Right forelimb (tissue), 1 donor: ENCODE results near the gene ITGB8.

ENCODE experiments used
- DNase-seq: peaks from one replicate; pipeline ENCODE4 v3.0.0-alpha.2; 2018

The ITGB8 gene

DNA sequence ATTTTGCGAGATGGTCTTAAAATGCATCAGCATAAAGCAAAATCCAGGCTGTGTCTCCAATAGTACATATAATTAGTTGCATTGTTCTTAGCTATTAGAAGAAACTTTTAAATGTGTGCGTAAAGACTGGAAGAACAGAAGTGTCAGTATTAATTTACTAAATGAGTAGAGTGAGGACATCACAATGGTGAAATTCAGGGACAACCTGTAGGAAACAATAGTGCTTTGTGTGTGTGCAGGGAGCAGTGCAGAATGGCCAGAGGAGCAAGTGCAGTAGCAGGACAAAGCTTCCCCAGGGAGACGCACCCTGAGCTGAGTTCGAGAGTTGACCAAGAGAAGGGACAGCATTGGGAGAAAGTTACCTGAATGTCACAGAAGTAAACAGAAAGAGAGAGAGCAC lies 13.7 kb downstream of the ITGB8 start:
- DNase-seq = no peak

DNA sequence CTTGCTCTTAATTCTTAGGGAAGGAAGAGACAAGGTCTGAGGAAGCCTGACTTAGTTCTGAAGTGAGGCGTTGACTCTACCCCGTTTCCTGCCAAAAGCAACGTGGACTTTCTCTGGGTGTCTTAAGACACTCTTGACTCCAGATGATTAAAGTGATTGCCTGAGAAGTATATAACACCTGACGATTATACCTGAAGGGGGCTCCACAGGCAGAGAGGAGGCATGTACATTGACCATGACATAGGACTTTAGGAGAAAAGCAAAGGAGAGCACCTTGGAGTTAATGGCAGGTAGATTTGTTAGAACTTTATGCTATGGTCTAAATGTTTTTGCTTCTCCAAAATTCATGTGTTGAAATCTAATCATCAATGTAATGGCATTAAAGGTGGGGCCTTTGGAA lies 15.9 kb downstream of the ITGB8 start:
- no peak for DNase-seq

DNA sequence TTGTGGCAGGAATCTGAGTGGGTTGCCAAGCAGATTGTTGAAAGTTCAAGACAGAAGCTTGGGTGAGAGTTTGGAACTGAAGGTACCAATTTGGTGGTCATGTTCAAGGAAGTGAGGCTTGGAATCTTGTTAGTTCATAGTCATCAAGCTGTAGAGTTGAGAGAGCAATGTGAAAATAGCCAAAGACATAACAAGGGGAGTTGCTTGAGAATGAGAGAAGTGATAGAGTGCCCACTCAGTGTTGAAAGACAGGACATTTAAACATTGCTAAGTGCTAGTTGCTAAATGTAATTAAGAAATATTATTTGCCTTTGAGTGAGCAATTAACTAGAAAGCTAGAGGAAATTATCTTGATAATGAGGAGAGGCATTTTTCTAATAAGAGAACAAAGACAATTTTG lies 17.0 kb downstream of the ITGB8 start:
- no peak for DNase-seq

DNA sequence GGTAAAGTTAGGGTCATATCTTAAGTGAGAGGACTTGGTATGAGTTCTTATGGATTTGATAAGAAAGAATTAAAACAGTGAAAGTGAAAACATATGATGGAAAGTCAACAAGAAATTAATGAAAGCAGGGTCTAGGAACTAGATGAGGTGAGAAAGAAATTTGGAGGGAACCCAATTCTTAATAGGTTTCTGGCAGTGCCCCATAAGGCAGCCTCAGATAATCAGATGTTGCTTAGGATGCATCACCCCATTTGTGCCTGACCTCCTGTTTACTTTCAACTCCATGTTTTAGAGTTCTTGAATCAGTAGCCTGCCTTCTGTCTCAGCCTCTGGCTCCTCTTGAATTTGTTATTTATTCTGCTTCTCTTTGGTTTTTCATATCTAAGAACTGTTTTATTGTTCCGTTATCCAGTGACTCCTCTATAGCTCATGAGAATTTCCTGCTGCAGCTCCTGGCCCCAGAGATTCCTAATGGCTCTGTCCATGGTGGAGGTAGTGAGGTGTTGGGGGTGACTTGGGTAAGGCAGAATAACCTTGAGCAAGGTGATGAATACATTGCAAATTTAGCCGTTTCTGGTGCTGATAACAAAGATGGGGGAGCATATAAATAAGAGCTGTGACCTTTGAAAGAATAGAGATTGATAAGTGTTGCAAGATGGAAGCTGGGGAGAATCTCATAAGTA lies 17.6 kb downstream of the ITGB8 start:
- DNase-seq = no peak

DNA sequence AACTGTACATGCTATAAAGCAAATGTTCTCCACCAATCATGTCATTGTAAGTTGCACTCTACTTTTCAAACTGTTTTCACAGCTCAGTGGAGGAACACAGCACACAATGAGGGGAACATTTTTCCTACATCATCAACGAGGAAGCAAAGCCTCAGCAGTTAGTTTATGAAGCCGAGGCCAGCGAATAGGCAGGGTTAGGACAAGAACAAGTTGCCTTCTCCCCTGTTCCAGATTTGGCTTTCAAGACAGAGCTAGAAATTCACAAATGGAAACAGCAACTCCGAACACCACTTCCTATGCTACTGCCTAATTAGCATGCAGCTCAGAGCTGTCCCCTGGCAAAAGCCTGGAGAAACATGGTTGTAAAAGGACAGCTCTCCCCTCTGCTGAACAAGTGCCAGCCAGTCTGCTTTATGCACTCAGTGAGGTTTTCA lies 19.8 kb downstream of the ITGB8 start:
- no peak for DNase-seq

DNA sequence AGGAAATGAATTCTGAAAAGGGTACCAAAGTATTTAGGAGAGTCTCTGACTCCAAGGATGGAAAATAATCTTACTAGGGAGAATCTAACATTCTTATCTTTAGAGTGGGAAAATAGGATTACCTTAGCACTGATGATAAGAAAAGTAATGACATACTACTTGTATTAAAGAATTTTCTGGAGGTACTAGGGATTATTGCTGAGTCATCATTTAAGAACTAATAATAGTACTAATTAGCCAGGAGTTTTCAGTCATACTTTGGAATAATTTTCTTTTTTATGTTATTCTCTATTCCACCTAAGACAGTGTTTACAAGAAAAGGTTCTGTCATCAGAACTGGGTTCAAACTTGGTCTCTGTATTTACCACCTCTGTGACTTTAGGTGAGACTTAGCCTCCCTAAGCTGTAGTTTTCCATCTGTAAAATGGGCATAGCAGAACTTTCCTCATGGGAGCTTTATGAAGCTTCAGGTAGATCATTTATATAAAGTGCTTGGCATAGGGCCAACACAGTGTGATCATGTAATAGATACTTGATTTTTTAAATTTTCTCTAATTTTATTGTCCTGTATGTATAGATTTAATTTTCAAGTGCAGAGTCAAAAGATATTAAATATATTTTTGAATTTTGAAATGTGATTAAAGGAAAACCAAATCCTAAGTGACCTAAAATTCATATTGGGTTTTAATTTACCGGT lies 20.4 kb downstream of the ITGB8 start:
- no peak for DNase-seq

DNA sequence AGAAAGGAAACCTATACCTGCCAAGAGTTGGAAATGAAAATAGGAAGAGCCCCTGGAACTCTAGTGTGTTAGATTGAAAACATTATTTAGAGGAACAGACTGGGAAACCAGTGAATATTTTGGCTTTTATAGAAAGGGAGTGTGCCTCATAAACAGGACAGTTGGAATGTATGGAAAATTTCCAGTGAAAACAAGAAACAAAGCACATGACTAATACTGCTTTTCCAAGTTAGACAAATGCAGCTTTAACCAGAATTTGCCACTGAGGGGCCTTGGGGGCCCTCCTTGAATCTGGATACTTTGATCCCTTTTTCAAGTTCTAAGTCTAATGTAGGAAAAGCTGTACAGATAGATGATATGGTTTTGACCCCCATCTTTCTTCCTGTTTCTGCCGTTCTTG lies 21.2 kb downstream of the ITGB8 start:
- no peak for DNase-seq

DNA sequence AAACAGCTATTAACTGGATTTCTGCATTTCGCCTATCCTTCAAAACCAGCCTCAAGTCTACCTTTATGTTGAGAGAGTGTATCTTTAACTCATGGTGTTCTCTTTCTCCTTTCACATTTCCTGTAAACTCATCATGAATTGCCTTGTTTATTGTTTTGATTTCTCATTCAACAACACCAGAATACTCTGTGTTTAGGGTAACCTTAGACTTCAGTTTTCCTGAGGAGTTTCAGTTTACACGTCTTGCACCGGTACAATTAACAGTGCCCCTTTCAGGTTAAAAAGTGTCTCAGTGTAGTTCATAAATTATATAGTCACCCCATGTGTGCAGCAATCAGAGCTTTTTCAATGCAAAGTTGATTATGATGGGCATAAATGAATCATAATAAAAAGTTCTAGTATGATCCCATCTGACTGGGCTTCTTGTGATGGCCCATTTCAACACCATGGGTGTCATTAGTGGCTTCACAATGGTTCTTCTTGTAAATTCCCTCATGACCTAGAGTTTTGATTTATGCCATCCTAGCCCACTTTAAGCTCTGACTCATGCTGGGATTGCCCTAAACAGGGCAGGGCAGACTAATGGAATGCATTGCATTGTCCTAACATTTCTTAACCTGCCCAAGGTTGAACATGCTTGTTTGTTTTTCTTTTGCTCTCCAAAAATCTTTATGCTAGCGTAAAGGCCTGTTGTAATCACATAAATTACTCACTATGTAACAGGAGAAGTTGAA lies 22.0 kb downstream of the ITGB8 start:
- no peak for DNase-seq

DNA sequence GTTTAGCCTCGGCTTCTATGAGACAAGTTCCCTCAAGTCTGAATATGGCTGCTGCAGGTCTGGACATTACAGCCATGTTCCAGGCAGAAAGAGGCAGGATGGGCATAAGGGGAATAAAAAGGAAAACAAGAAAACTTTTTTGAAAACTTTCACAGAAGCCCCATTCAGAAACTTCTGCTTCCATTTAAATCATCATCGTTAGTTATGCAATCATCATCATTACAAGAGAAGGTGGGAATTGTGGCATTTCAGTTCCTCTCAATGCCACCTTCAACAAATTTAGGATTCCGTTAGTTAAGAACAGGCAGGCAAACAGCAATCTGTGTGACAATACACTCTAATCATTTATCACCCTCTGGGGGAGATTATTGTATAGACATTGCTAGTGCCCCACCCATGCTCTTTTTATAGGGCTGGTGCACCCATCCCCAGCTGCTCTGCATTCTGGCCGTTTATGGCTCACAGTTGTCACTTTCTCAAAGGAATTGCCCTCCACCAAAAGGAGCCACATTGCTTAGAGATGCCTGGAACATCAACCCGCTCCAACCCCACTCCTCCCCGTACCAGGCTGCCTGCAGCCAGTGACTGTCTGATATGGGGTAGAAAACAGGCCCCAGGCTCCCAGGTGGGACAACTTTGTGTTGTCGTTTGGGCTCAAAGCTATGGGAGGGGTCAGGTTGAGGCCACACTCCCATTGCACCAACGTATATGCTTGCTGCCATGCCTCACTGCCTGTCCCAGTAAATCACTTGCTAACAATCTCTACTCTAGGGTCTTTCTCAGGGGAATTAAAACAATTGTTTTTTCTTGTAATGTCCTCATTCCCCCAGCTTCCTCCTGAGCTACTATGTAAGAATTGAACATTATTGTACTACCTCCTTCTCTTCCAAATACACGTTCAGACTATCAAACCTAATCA lies 24.2 kb downstream of the ITGB8 start:
- DNase-seq = no peak

DNA sequence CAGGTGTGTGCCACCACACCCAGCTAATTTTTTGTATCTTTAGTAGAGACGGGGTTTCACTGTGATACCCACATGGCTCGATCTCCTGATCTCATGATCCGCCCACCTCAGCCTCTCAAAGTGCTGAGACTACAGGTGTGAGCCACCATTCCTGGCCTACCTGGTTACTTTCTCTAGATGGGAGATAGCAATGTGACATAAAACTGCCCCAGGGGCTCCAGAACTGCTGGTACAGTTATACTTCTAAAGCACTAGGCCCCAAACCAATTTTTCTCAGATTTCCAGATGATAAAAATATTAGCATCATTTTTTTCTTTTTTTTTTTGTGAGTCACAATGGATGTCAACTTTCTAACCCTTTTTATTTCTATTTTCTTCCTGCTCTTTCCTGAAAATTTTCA lies 27.4 kb downstream of the ITGB8 start:
- DNase-seq = no peak

DNA sequence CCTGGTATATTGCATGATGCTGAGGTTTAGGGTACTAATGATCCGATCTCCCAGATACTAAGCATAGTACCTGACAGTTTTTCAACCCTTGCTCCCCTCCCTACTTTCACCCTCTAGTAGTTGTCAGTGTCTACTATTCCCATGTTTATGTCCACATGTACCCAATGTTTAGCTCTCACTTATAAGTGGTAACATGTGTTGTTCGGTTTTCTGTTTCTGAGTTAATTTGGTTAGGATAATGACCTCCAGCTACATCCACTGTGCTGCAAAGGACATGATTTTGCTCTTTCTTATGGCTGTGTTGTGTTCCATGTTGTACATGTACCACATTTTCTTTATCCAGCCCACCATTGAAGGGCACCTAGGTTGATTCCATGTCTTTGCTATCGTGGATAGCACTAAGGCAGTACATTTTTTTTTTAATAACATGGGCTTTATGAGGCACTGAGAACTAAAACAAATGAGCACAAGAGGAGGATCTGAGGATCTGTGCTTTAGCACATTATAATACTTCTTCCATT lies 28.1 kb downstream of the ITGB8 start:
- DNase-seq = no peak

DNA sequence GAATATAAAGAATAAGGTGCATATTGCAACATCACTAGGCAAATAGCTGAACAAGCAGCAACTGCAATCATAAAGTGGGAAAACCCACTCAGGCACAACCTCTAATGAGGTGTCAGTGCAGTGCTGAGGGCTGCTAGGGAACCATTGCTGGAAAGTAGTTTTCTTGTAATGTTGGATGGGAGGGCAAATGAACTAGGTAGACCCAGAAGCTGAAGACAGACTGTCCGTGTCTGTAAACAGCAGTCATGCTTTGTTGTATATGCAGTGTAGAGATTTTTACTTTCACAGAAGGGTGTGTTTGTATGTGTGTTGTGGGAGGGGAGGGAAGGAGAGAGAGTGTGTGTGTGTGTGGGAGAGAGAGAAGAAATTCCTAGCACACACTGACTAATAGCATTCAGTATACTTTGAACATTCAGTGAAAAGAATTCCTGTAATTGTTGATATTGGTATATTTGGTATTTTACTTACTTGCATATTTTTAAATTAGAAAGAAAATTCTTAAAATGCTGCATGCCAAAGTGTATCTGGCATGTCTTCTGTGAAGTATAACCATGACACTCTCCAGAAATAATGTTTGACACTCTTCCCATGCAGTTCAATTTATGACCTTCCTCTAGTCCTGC lies 28.8 kb downstream of the ITGB8 start:
- no peak for DNase-seq

DNA sequence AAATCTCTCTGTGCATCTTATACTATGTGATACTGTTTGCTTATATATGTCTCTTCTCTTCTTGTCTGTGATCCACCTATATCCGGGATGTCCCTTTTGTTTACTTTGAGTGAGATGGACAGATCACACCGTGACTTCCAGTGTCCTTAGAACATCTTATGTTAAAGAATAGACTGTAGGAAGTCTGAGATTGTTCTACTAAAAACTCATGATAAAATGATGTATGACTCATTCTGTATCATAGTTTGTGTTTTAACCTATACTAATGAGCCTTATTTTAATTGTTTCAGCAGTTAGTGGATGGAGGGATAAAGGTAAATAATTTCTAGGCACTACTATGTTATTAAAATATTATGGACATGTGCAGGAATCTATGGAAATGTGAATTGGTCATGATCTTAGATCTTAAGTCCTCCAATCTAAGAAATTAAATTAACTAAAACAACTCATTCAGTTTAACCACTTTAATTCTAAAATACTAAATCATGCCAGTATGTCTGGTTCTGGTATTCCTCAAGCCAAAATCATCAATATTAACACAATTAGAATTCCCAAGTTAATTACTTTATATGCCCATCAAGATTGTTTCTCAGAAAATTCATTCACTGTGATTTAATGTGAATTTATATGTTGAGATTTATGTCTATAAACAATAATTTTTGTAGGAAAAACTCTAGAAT lies 32.0 kb downstream of the ITGB8 start:
- no peak for DNase-seq

DNA sequence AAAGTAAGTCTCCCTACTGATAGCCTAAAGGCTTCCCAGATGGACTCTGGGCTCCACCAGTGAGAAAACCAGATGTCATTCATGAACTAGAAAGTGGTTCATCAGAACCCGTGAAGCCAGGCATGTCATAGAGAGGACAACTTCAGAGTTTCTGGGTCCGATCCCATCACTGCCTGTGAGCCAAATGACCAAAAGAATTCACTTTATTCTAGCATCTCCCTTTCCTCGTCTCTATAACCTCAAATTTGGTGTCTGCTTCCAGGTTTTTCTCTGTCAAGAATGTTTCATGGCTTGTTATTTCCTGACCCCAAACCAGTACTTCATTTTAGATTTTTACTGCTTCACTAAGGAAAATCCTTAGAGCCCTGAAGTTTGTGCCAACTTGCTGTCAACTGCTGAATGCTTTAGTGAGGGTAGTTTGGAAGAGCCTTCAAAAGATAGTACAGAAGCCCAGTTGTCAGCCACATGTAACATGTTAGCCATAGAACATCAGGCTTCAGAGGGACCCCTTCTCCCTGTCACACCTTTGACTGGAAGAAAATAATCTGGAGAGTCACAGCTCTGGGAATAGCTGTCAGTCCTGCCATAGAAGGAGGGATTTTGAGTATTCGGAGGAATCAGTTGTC lies 34.0 kb downstream of the ITGB8 start:
- DNase-seq = no peak

DNA sequence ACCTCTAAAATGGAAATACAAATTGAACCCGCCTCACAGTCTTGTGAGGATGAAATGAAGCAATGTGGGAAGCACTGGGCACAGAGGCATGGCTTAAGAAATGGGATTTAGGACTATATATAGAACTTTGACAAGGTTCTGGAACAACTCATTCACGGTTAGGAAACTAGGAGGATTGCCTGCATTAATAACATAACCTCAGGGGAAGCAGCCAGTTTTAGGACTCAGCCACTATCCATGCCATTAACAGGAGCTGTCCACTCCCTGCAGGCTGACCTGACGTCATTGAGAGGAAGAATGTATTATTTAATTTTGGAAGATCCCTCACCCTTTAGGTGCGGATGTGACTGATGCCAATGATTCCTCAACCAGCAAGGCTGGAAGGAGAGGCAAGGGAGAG lies 34.8 kb downstream of the ITGB8 start:
- no peak for DNase-seq

DNA sequence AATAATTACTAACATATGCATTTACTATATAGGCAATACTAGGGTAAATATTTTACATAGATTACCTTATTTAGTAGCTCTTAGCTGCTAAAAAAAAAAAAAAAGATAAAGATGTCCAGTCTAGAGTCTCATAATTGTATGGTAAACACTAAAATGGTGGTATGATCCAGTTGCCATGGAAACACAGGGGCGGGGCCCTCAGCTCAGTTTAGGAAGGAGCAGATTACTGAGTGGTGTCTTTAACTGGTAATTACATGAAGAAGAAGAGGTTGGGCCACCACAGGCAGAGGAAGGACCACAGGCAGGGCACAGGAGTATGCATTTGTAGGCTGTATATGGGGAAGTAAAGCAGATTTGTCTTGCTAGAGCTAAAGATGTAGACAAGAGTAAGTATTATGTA lies 43.7 kb downstream of the ITGB8 start:
- no peak for DNase-seq

DNA sequence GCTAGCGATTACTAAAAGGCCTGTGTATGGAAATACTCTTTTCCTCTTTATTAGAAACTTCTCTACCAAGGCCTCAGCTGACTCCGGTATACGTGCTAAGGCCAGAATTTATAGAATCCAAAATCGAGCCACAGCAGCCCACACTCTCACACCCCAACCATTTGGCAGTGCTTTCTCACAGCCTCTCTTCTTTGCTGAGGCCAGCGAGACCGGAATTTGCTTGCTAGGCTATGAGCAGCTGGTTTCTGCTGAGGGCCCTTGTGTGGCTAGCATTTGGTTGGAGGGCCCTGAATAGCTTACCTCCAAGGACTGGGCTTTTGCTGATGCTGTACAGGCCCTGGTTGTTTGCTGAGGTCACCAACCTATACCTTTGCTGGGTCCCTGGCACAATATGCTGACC lies 46.1 kb downstream of the ITGB8 start:
- no peak for DNase-seq

DNA sequence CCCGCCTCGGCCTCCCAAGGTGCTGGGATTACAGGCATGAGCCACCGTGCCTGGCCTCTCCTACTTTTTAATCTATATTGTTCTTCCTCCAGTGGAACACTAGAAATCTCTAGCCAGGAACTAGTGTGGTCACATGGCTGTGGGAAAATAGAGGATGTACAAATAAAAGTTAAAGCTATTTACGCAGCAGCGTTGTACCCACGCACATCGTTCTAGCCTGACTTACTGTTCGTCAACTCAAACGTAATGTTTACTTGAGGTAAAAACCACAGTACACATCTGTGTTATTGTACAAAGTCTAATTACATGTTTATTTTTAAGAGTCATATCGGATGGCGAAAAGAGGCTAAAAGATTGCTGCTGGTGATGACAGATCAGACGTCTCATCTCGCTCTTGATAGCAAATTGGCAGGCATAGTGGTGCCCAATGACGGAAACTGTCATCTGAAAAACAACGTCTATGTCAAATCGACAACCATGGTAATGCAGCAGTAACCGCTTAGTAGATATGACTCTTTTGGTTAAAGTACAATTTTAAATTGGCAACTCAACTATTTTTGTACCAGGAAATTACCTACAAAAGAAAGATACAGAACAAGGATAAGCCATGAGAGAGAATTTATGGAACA lies 50.8 kb downstream of the ITGB8 start:
- DNase-seq = no peak

DNA sequence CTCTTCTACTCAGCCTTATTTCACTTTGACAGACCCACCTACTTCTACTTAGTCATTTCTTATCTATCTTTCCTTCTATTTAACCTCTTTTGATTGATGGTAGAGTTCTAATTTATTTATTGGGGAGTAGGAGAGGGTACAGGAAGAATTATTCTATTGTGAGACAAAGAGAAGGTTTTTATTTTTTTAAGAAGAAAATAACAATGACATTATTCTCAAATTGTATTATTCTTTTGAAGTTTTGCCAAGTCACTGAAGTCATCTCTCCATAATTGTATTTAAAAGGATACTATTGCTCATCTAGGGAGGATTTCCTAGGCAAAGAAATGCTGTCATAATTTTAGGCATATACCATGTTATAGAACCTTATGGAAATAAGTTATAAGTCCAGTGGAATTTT lies 52.7 kb downstream of the ITGB8 start:
- DNase-seq = no peak

DNA sequence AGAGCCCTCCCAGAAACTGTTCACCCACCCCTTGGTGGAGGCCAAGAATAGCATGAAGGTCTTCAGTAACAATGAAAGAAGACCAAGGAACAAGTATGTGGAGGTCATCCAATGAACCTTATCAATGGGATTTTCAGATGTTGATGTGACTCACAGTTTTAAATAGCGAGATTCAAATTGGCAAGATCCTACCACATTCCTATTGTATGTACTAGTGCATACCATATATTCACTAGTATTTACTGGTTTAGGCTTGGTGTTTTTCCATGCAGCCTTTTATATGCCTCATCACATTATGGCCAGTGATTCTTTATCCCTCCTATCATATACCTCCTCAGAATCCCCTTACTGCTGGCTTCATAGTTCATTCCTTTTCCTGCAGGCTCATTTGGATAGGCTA lies 54.4 kb downstream of the ITGB8 start:
- no peak for DNase-seq

DNA sequence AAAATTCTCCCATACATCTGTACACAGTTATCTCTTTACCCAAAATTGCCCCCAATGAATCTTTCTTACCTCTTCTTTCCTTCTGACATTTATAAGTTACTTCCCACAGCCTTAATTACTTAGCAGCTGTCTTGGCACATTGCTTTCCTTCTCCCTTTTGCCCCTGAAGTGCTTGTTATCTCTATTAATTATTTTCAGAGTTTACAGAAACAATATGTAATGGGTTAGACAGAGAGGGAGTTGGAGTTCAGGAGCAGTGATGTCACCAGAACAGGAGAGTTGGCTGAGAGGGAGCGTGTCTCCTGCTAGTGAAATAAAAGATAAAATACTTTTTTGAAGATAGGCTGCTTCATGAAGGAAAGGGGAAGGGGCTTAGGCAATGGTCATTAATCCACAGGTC lies 57.4 kb downstream of the ITGB8 start:
- no peak for DNase-seq
